ENCODE results near the gene RBM25.

- no peak for TF ChIP-seq CTCF (IDR thresholded peaks at IDR 0.05)
- no peak for TF ChIP-seq POLR2A (IDR thresholded peaks at IDR 0.05)
These were observed 94.9 kb downstream of the RBM25 start for GRCh38 chr14:73153272-73153671.
